Fibroblast of the aortic adventitia (primary cell): Measurements from ENCODE around the gene GTPBP10. TPM values are rescaled to one million over a fixed set of nuclear protein-coding genes. Genes with fewer than 3 reads are reported as not detected.

ENCODE experiments used
- DNase-seq: peaks from one replicate; pipeline ENCODE4 v3.0.0-alpha.2; 2010; ENCODE audit warnings: low read depth
- H3K4me3 ChIP-seq: 2 replicates; pipeline ENCODE4 v1.5.1; 2011; ENCODE audit warnings: low read depth, mild to moderate bottlenecking, control low read depth, low read length, moderate library complexity
- total RNA-seq: library from RNA; depleted of rRNA; stranded (reverse); fragments of >200 nt; gene quantifications from 2 replicates; pipeline ENCODE4 v1.2.3, GENCODE V29; 2012; ENCODE audit warnings: low replicate concordance
- TF ChIP-seq, protein P1 (sequence below): IDR thresholded peaks from 2 replicates; pipeline ENCODE4 v1.5.1; 2011; ENCODE audit warnings: mild to moderate bottlenecking, low read length, control low read depth, inconsistent platforms; ENCODE audit not compliant: insufficient read depth

Gene GTPBP10
- total RNA-seq, 1 donor, result 23.2 TPM

DNA sequence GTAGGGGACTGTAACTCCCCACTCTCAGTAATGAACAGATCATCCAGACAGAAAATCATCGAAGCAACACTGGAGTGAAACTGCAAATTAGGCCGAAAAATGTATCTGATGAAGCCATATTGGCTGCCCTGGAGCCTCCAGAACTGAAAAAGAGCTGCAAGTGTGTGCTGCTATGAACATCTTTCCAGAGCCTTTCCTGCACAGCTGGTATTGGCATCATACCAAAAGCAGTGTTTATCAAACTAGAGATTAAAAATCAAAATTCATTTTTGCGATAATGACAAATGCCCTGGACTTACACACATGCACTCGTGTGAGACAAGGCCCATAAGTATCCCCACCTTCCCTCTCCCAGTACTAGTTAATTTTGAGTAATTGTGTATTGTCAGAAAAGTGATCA lies 49.9 kb downstream of the GTPBP10 start:
- DNase-seq, result no peak

DNA sequence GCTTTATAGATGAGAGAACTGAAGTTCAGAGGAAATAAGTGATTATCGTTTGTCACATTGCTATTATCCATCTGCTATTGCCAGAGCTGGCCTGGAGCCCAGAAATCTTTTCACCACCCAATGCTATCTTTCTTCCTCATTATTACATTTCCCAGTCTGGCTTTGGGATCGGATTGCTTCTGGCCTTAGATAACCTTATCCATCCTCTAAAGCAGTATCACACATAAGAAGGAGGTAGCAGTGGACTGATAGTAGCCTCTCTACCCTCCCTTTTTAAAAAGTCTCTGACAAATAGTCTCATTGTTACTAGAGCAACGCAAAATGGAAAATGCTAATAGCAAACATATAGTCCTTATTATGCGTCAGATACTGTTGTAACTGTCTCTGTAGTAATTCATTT lies 55.5 kb downstream of the GTPBP10 start:
- no peak overlapping the region for H3K4me3 ChIP-seq
- peak; percentile 42 for DNase-seq
- TF ChIP-seq, protein P1, sequence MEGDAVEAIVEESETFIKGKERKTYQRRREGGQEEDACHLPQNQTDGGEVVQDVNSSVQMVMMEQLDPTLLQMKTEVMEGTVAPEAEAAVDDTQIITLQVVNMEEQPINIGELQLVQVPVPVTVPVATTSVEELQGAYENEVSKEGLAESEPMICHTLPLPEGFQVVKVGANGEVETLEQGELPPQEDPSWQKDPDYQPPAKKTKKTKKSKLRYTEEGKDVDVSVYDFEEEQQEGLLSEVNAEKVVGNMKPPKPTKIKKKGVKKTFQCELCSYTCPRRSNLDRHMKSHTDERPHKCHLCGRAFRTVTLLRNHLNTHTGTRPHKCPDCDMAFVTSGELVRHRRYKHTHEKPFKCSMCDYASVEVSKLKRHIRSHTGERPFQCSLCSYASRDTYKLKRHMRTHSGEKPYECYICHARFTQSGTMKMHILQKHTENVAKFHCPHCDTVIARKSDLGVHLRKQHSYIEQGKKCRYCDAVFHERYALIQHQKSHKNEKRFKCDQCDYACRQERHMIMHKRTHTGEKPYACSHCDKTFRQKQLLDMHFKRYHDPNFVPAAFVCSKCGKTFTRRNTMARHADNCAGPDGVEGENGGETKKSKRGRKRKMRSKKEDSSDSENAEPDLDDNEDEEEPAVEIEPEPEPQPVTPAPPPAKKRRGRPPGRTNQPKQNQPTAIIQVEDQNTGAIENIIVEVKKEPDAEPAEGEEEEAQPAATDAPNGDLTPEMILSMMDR, result no peak

More for the DNA sequence above, 49.9 kb downstream of the GTPBP10 start:
- H3K4me3 ChIP-seq, result no peak overlapping the region
- TF ChIP-seq, protein P1, result no peak

GRCh38 chr7:90402785-90403173 lies 56.3 kb downstream of the GTPBP10 start:
- DNase-seq, result no peak
- TF ChIP-seq, protein P1, result no peak

DNA sequence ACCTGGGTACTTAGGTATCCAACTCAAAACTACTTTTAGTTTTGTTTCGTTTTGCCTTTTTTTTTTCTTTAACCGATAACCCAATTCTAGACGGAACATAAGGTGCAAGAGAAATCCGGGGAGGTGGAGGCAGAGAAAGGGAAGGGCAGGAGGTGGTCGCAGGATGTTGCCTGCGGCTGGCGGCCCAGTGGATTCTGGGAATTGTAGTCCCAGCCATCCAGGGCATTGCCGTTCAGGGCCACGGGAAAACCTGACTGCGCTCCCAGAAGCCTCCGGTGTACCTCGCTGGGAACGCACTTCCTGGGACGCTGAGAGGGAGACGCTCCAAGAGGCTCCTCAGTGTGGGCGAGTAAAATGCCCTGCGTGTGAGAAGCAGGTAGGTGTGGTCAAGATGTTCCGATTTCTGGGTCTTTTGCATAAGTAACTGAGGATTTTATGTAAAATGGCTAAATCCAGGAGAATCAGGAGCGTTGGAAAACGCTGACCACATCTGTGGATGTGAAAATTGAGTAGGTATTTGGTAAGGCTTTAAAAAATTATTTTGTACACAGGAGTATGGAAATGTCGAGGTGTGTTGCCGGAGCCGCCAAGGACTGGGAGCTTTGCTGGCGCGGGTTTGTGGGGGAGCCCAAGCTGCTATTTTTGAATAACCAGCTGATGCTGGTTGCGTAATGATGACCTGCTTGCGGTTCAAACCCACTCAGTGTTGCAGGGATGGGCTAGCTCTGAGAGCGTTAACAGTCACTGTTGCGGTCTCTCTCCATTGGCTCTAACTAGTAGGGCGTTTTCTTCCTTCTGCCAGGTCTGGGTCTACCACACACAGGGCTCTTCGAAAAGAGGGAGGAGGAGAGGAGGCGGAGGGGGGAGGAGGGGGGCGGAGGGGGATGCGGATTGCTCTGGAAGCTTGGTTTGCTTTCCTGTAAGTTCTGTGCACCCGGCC lies 56.9 kb downstream of the GTPBP10 start, which contains the start of gene CLDN12:
Gene CLDN12, plus strand, starts transcription at position 288 of the 940 bp plus-strand sequence. CDS start 9,216 bp downstream, outside the sequence.
- peak; percentile 99 for DNase-seq
- peak within 1 kb of the TSS; percentile 88 for H3K4me3 ChIP-seq
- TF ChIP-seq, protein P1, result no peak

More at GRCh38 chr7:90402785-90403173, 56.3 kb downstream of the GTPBP10 start:
- peak overlapping the region; percentile 88 for H3K4me3 ChIP-seq

GRCh38 chr7:90404777-90405176 lies 58.3 kb downstream of the GTPBP10 start:
- no peak overlapping the region for H3K4me3 ChIP-seq
- no peak for DNase-seq
- TF ChIP-seq, protein P1, result no peak

- TF ChIP-seq, protein P1, result no peak
- DNase-seq, result no peak
- H3K4me3 ChIP-seq, result no peak overlapping the region
Observed at GRCh38 chr7:90407484-90407821, 60.9 kb downstream of the GTPBP10 start.
